ENCODE data around the gene CCDC91. TPM values are rescaled to one million over a fixed set of nuclear protein-coding genes. Genes with fewer than 3 reads are reported as not detected.

Gene CCDC91
- polyA plus RNA-seq, 1 donor from 2014 or later = 11.6 TPM

- Histone ChIP-seq H3K9me3 (ENCODE audit: low read length) (no peaks in the 10 kb centered on the region), H3K4me2 (ENCODE audit: low read length) (no peak overlapping the region), H3K9ac (ENCODE audit: low read length) (no peak overlapping the region), H4K20me1 (ENCODE audit: insufficient read depth) (no peaks in the 10 kb centered on the region), H3K4me3 (ENCODE audit: low read length) (no peak overlapping the region), H3K79me2 (replicated peaks; ENCODE audit: insufficient read depth, low read length) (no peaks in the 10 kb centered on the region), H3K36me3 (ENCODE audit: insufficient read depth, low read length) (no peaks in the 10 kb centered on the region), H3K27ac (ENCODE audit: low read length) (no peak overlapping the region), H3K27me3 (ENCODE audit: insufficient read depth, low read depth, low read length) (no peaks in the 10 kb centered on the region), H3K9me2 (ENCODE audit: insufficient read depth, low read length) (no peaks in the 10 kb centered on the region), H3F3A (ENCODE audit: insufficient read depth, low read length, poor library complexity, severe bottlenecking) (no peaks in the 10 kb centered on the region), H2AFZ (ENCODE audit: low read depth, low read length) (no peak overlapping the region)
- no peak for TF ChIP-seq MXI1 (conservative IDR thresholded peaks at IDR 0.05; ENCODE audit: poor library complexity, severe bottlenecking)
- TF ChIP-seq RAD21 (conservative IDR thresholded peaks at IDR 0.05) = no peak
- no peak for TF ChIP-seq TAF1 (IDR thresholded peaks at IDR 0.05; ENCODE audit: low read depth)
- TF ChIP-seq, protein P1, sequence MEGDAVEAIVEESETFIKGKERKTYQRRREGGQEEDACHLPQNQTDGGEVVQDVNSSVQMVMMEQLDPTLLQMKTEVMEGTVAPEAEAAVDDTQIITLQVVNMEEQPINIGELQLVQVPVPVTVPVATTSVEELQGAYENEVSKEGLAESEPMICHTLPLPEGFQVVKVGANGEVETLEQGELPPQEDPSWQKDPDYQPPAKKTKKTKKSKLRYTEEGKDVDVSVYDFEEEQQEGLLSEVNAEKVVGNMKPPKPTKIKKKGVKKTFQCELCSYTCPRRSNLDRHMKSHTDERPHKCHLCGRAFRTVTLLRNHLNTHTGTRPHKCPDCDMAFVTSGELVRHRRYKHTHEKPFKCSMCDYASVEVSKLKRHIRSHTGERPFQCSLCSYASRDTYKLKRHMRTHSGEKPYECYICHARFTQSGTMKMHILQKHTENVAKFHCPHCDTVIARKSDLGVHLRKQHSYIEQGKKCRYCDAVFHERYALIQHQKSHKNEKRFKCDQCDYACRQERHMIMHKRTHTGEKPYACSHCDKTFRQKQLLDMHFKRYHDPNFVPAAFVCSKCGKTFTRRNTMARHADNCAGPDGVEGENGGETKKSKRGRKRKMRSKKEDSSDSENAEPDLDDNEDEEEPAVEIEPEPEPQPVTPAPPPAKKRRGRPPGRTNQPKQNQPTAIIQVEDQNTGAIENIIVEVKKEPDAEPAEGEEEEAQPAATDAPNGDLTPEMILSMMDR (IDR thresholded peaks at IDR 0.05; ENCODE audit: poor library complexity, severe bottlenecking) = no peak
- TF ChIP-seq SMC3 (conservative IDR thresholded peaks at IDR 0.05; ENCODE audit: poor library complexity) = no peak
- TF ChIP-seq REST (IDR thresholded peaks at IDR 0.05; ENCODE audit: borderline replicate concordance) = no peak
These were observed 31.9 kb upstream of the CCDC91 start for GRCh38 chr12:28158353-28158752.

DNA sequence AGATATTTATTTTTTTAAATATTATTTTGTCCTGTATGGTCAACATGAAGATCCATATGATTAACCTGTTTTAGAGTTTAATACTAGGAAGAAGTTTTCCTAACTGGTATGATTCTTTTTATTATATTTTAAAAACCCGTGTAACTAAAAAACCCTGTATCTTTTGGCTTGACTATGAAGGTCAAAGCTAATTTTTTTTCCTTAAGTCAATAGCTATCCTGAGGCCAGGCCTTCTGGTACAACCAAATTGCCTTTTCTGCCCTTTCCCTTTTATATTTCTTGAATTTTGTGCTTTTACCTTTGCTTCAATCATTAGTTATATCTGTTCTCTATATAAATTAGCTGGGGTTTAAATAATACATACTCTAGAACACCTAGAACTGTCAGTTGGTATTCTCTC is 30.6 kb upstream of the CCDC91 start:
- Histone ChIP-seq H3K9me3 (ENCODE audit: low read length) (no peaks in the 10 kb centered on the region), H3K9me2 (ENCODE audit: insufficient read depth, low read length) (no peaks in the 10 kb centered on the region), H3K9ac (ENCODE audit: low read length) (no peak overlapping the region), H3K27me3 (ENCODE audit: insufficient read depth, low read depth, low read length) (no peaks in the 10 kb centered on the region), H3K27ac (ENCODE audit: low read length) (no peak overlapping the region), H3K79me2 (replicated peaks; ENCODE audit: insufficient read depth, low read length) (no peaks in the 10 kb centered on the region), H3K4me3 (ENCODE audit: low read length) (no peak overlapping the region), H3F3A (ENCODE audit: insufficient read depth, low read length, poor library complexity, severe bottlenecking) (no peaks in the 10 kb centered on the region), H3K36me3 (ENCODE audit: insufficient read depth, low read length) (no peaks in the 10 kb centered on the region), H3K4me2 (ENCODE audit: low read length) (no peak overlapping the region), H4K20me1 (ENCODE audit: insufficient read depth) (no peaks in the 10 kb centered on the region), H2AFZ (ENCODE audit: low read depth, low read length) (no peak overlapping the region)
- no peak for TF ChIP-seq EZH2 (IDR thresholded peaks at IDR 0.05; ENCODE audit: borderline replicate concordance, insufficient read depth, low read length, poor library complexity, severe bottlenecking)
- no peak for TF ChIP-seq MXI1 (conservative IDR thresholded peaks at IDR 0.05; ENCODE audit: poor library complexity, severe bottlenecking)
- TF ChIP-seq, protein P1 (IDR thresholded peaks at IDR 0.05; ENCODE audit: poor library complexity, severe bottlenecking) = no peak
- no peak for TF ChIP-seq REST (IDR thresholded peaks at IDR 0.05; ENCODE audit: borderline replicate concordance)
- no peak for TF ChIP-seq RAD21 (conservative IDR thresholded peaks at IDR 0.05)
- no peak for TF ChIP-seq POLR2AphosphoS5 (IDR thresholded peaks at IDR 0.05)
- no peak for TF ChIP-seq EP300 (conservative IDR thresholded peaks at IDR 0.05; ENCODE audit: poor library complexity, severe bottlenecking)
- TF ChIP-seq TAF1 (IDR thresholded peaks at IDR 0.05; ENCODE audit: low read depth) = no peak
- TF ChIP-seq SMC3 (conservative IDR thresholded peaks at IDR 0.05; ENCODE audit: poor library complexity) = no peak

Measured in neural cell (in vitro differentiated cells).